ENCODE data around the gene HSPB6. TPM values are rescaled to one million over a fixed set of nuclear protein-coding genes. Genes with fewer than 3 reads are reported as not detected.
"Not testable (repeated sequence)": the region's sequence is repeated elsewhere in the genome, so short reads cannot be mapped to it uniquely, and the experiment has no call there.

Gene HSPB6, protein sequence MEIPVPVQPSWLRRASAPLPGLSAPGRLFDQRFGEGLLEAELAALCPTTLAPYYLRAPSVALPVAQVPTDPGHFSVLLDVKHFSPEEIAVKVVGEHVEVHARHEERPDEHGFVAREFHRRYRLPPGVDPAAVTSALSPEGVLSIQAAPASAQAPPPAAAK
- total RNA-seq = 662 TPM
- long read RNA-seq, transcript HSPB6-201 (3 exons, 1,457 nt) = major isoform, 282 of 302 reads
- long read RNA-seq, partial matches to known transcripts = 2 of 302 reads
- long read RNA-seq, other reads (novel, unspliced or antisense) = 18 of 302 reads

- ATAC-seq = peak; percentile 43
- intact Hi-C loops (cut with DNase I) = loop anchor here (1.0 kb wide), 1 partner anchor 40 kb away; no protein-coding TSS in a partner anchor
- peak; percentile 88 for DNase-seq (ENCODE audit: missing footprints)
Measured at GRCh38 chr19:35756377-35757230, at the start of gene HSPB6. Gene HSPB6, minus strand, starts transcription at chr19:35757029. Its CDS starts 21 bp downstream, at chr19:35757008.

DNA sequence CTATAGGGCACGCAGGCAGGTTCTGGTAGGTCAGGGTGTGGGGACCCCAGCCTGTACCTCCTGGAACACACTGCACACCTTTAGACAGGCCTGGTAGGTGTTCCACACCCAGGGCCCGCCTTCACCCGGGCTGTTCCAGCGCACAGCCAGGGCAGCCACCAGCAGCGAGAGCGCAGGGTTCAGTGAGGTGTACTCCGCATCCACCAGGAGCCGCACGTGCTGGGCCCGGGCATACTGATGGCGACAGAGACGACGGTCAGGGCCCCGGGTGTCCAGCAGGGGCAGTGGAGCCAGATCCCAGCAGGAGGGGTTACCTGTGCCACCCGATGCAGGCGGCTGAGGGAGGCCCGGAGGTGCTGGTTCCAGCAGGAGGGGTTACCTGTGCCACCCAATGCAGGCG is 49.8 kb upstream of the HSPB6 start:
- ATAC-seq = no peak
- intact Hi-C loops (cut with DNase I) = no loop called here

GRCh38 chr19:35805526-35806102 is 48.8 kb upstream of the HSPB6 start:
- intact Hi-C loops (cut with DNase I) = no loop called here
- ATAC-seq = no peak
- DNase-seq (ENCODE audit: missing footprints) = no peak

More for the DNA sequence above, 49.8 kb upstream of the HSPB6 start:
- no peak for DNase-seq (ENCODE audit: missing footprints)

GRCh38 chr19:35801828-35802227 is 45.0 kb upstream of the HSPB6 start:
- intact Hi-C loops (cut with DNase I) = no loop called here
- no peak for ATAC-seq
- no peak for DNase-seq (ENCODE audit: missing footprints)

DNA sequence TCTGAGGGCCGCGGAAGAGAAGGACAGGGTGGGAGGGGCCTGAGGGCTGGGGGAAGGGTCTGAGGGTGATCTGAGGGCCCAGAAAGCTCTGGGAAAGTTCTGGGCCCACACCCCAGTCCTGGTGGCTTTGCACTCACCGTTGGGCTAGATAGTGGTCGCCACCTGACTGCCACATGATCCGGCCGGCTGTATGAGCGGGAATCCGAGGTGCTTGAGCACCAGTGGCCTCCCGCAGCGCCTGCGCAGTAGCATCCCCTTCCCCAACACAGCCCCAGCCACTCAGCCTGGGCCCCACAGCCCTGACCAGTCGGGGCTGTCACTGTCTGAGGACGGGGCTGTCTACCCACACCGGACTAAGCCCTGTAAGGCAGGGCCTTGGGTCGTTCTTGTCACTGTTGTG is 40.8 kb upstream of the HSPB6 start:
- intact Hi-C loops (cut with DNase I) = no loop called here
- ATAC-seq (no peak), DNase-seq (ENCODE audit: missing footprints) (no peak)

DNA sequence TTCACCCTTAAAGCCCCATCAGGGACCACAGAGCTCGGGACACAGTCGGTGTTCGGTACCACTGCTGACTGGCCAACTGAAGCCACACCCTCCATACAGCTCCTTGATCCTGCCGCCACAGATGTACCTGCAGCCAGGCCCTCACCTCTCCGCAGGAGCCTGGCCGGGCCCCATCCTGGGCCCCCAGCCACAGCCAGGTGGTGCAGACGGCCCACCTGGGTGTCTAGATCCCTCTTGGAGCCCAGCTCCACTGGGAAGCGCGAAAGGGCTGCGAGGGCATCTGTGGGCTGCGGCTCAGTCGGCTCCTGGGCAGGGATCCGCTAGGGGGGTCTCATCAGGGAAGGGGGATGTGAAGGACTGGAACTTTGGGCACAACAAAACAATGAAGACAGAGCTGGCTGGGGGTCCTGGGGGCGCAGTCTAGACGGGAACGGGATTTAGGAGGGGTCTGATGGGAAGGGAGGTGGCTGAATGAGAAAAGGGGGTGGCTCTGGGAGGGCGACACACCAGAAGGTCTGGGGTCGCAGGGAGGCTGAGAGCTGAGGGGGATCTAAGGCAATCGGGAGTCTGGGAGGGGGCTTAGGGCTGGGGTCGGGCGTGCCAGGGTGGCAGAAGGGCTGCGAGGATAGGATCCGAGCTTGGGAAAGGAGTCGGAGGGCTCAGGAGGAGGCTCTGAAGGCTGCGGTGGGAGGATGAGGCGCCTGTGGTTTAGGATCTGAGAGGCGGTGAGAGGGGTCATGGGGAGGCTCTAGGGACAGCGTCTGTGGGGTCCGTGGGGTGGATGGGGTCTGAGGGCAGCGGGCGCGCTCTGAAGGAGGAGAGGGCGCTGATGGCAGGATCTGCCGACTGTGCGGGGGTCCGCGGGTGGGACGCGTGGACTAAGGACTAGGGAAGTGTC is 40.1 kb upstream of the HSPB6 start:
- intact Hi-C loops (cut with DNase I) = no loop called here
- DNase-seq (ENCODE audit: missing footprints) (no peak), ATAC-seq (no peak)

DNA sequence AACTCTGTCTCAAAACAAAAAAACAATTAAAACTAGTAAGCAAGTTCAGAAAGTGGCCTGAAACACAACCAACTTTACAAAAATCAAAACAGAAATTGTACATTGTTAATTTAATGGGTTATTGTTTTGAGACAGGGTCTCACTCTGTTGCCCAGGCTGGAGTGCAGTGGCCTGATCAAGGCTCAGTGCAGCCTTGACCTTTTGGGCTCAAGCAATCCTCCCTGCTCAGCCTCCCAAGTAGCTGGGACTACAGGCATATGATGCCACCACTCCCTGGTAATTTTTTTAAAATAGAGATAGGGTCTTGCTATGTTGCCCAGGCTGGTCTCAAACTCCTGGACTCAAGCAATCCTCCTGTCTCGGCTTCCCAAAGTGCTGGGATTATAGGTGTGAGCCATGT is 38.7 kb upstream of the HSPB6 start:
- intact Hi-C loops (cut with DNase I); ATAC-seq; DNase-seq (ENCODE audit: missing footprints): not testable (repeated sequence)

GRCh38 chr19:35793381-35794165 is 36.7 kb upstream of the HSPB6 start:
- intact Hi-C loops (cut with DNase I) = no loop called here
- DNase-seq (ENCODE audit: missing footprints) = no peak

DNA sequence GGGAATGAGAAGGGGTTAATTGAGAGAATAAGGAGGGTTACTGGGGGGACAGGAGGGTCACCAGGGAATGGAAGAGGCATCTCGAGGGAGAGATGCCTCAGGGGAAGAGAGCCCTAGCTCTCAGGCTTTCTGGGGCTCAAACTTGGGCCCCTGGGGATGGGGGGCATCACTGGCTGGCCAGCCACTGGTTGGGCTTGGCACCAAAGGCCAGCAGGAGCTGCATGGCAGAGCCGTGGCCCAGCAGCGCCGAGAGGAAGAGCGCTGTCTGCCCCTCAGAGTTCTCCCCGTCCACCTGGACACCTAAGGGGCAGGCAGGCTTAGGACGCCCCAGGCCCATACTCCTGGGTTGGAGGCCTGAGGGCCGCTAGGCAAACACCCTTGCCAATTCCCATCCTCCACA is 36.1 kb upstream of the HSPB6 start:
- DNase-seq (ENCODE audit: missing footprints) (no peak), ATAC-seq (no peak)
- intact Hi-C loops (cut with DNase I) = no loop called here

More at GRCh38 chr19:35793381-35794165, 36.7 kb upstream of the HSPB6 start:
- no peak for ATAC-seq

DNA sequence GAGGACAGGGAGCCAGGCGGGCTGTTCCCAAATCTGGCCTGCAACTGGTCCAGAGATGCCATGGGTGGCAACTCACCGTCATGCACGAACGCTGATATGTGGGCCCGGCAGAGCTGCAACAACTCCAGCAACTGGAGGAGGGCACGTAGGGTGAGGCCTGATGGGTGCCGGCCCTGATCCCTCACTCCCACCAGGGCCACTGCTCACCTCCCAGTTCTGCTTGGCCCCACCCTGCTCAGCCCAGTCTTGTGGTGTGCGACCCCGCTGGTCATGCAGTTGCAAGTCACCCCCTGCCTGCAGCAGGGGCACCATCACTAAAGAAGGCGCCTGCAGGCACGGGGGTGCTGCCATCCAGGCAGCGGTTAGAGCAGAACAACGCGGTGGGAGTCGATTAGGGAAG is 35.5 kb upstream of the HSPB6 start:
- DNase-seq (ENCODE audit: missing footprints) (no peak), ATAC-seq (no peak)
- intact Hi-C loops (cut with DNase I) = no loop called here

- ATAC-seq = no peak
- intact Hi-C loops (cut with DNase I) = no loop called here
- DNase-seq (ENCODE audit: missing footprints) = no peak
Measured at GRCh38 chr19:35791814-35792279, 35.0 kb upstream of the HSPB6 start.

DNA sequence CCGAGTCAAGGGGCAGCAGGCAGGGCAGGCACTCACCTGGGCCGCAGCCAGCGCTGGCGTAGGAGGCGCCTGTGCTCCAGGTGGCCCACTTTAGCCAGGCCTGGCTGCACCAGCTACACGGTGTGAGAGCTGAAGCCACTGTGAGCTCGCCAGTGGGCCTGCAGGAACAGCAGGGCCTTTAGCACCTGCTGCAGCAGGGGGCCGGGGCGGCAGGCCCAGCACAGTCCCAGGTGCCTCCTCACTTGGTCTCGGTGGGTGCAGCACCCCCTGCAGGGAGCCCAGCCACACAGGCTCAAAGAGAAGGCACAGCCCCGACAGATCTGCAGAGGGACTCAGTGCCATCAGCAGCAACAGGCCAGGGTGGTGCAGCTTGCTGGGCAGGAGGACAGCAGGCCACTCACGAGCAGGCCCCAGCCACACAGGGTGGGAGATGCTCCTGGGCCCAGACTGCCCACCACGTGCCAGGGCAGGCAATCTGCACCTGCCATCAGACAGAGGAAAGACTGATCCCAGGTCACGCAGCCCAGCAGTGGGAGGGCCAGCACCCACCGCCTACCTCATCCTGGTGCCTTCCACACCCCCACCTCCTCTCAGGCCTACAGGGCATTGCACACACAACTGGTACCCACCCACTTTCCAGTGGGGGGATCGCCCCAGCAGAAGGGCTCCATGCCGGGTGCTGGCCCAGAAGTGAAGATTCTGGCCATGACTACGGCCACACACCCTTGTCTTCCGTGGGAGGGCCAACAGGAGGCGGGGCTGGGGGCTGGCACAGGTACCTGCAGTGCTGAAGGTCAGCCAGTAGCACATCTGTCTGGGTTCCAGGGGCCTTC is 34.4 kb upstream of the HSPB6 start:
- no peak for ATAC-seq
- intact Hi-C loops (cut with DNase I) = no loop called here
- DNase-seq (ENCODE audit: missing footprints) = no peak

GRCh38 chr19:35789978-35790944 is 33.4 kb upstream of the HSPB6 start:
- intact Hi-C loops (cut with DNase I) = no loop called here
- DNase-seq (ENCODE audit: missing footprints) (no peak), ATAC-seq (no peak)

DNA sequence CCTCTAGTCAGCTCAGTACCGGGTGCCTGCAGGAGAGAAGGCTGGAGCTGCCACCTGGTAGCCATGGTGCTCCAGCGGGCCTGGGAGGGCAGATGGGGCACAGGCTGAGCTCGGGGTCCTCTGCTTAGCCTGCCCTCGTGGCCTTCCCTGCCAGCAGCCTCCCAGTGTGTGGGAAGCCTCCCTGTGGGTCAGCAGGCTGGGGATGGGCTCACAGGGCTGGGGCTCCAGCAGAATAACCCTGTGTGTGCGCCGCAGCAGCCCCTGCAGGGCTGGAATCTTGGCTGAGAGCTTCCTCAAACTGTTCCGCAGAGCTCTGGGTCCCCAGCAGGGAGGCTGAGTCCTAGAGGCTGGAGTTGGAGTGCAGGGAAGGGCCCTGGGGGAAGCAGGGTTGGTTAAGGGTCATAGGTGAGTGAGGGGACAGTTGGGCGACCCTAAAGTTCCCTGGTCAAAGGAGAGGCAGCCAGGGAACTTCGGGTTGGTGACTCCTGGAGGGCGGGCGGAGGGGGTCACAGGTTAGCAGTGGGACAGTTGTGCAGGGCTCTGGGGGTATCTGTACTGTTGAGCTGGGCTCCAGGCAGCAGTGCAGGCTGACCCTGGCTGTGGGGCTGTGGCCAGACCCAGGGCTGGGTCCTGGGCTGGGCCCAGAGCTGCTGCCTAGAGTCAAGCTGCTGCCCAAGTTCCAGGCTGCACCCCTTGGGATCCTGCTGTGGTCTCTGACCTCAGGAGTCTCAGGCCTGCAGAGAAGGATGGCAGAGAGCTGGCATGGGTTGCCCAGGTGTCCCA is 32.6 kb upstream of the HSPB6 start:
- intact Hi-C loops (cut with DNase I) = no loop called here
- DNase-seq (ENCODE audit: missing footprints) (no peak), ATAC-seq (no peak)

GRCh38 chr19:35788205-35788960 is 31.6 kb upstream of the HSPB6 start:
- DNase-seq (ENCODE audit: missing footprints) = no peak

More at GRCh38 chr19:35788205-35788960, 31.6 kb upstream of the HSPB6 start:
- ATAC-seq = no peak
- intact Hi-C loops (cut with DNase I) = no loop called here
